Activated CD4-positive, CD25-positive, alpha-beta regulatory T cell treated with anti-CD3 and anti-CD28 coated beads, Interleukin-2, amount 50 U/mL, for 16 hours (primary cell): ENCODE data around the gene KRTCAP3.
"Not testable (repeated sequence)": the region's sequence is repeated elsewhere in the genome, so short reads cannot be mapped to it uniquely, and the experiment has no call there.

ENCODE experiments used
- DNase-seq: peaks from one replicate; pipeline ENCODE4 v3.0.0-alpha.2; 2020; ENCODE audit warnings: low read depth, low spot score

The KRTCAP3 gene

DNA sequence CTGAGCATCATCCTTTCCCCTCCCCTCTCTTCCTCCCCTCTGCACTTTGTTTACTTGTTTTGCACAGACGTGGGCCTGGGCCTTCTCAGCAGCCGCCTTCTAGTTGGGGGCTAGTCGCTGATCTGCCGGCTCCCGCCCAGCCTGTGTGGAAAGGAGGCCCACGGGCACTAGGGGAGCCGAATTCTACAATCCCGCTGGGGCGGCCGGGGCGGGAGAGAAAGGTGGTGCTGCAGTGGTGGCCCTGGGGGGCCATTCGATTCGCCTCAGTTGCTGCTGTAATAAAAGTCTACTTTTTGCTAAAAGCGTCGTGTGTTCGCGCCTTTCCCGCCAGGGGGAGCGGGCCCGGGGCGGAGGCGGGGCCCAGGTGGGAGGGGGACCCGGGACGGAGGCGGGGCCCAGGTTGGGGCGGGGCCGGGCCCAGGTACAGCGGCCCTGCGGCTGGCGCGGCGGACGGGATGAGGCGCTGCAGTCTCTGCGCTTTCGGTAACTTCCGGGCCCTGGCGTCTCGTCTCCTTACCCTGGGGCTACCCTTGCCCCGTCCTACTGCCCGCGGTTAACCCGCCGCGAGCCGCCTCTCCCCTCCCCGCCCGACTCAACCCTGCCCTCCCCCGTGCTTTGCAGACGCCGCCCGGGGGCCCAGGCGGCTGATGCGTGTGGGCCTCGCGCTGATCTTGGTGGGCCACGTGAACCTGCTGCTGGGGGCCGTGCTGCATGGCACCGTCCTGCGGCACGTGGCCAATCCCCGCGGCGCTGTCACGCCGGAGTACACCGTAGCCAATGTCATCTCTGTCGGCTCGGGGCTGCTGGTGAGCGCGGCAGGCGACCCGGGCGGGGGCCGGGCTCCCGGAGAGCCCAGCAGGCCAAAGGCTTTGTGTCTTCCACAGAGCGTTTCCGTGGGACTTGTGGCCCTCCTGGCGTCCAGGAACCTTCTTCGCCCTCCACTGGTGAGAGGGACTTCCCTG is at the start of gene KRTCAP3:
TSS of gene KRTCAP3 (plus strand) at position 424 of the 962 bp plus-strand sequence. CDS start at position 456, 32 bp downstream.
- DNase-seq = peak; percentile 13

DNA sequence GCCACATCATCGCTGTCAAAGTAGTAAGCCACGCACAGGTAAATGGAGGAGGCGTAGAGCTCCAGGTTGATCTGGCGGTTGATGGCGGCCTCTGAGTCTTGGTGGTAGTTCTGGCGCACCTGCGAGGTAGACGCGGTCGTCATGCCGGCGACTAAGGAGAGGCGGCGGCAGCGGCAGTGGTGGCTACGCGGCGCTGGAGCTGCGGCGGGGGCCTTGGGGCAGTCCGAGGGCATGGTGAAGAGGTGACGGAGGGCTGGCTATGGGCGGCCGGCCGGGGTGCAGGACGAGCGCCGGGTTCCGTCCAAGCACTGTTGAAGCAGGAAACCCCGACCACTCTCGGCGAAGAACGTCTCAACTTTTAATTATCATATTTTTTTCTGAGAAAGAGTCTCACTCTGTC is 49.0 kb upstream of the KRTCAP3 start:
- no peak for DNase-seq

DNA sequence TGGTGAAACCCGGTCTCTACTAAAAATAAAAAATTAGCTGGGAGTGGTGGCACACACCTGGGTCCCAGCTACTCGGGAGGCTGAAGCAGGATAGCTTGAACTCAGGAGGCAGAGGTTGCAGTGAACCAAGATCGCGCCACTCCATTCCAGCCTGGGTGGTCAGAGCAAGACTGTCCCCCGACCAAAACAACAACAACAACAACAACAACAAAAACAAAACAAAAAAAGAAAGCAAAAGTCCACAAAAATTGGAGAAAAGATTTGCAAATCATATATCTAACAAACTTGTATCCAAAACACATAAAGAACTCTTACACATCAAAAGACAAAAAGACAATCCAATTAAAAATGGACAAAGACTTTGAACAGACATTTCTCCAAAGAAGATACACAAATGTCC is 43.2 kb upstream of the KRTCAP3 start:
- no peak for DNase-seq

GRCh38 chr2:27400348-27401135 is 41.6 kb upstream of the KRTCAP3 start:
- no peak for DNase-seq

DNA sequence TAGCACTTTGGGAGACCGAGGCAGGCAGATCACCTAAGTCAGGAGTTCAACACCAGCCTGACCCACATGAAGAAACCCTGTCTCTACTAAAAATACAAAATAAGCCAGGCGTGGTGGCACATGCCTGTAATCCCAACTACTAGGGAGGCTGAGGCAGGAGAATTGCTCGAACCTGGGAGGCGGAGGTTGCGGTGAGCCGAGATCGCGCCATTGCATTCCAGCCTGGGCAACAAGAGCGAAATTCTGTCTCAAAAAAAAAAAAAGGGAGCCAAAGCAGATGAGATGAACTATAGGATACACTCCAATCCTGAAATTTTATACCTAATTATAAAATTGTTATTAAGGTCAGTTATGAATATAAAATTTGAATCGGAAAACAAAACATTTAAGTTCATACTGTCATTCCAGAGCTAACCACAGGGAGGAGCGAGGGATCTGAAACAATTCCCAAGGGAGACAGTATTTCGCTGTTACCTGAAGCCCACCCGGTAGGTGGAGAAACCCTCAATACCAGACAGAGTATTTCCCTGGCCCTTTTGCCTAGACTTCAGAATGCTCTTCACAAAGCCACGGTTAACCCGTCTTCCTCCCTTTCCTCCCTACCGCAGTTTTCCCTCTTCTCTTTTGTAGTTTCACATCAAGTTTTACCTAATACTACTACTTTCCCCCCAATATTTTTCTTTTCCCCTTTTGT is 34.2 kb upstream of the KRTCAP3 start:
- DNase-seq = no peak

DNA sequence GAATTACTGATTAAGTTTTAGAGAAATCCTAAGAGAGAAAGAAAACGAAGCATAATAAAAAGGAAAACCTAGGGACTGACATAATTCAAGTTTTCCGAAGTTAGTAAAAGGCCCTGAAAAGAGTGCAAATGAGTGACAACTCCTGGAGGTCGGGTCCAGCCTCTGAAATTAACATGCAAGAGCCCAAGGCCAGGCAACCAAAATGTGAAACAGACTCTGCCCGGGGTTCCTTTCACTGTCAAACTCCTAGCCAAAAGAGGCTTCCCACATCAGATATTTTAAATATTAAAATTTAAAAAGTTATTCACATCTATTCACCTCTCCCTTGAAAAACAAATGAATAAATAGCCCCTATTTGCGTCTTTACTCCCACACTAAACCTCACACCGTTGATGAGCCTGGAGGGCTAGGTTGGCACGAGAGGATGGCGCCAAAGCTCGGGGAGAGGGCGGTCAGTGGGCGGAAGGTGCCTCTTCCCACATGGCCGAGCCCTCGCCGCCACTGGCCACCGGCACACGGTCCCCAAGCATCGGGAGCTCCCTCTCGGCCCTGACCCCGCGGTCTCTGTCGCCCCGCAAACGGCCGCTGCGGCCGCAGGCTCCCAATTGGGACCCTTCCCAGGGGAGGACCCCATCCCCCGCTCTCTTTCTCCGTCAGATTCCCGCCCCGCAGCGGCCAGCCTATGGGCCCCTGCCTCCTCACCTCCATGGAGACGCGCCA is 33.4 kb upstream of the KRTCAP3 start:
- DNase-seq = no peak

- peak; percentile 91 for DNase-seq
Observed at GRCh38 chr2:27409321-27410073, 32.7 kb upstream of the KRTCAP3 start, which contains the start of gene PPM1G. Gene PPM1G, minus strand, starts transcription at chr2:27409591. Its CDS starts 169 bp downstream, at chr2:27409422.

GRCh38 chr2:27412419-27413152 is 29.6 kb upstream of the KRTCAP3 start:
- DNase-seq = no peak

DNA sequence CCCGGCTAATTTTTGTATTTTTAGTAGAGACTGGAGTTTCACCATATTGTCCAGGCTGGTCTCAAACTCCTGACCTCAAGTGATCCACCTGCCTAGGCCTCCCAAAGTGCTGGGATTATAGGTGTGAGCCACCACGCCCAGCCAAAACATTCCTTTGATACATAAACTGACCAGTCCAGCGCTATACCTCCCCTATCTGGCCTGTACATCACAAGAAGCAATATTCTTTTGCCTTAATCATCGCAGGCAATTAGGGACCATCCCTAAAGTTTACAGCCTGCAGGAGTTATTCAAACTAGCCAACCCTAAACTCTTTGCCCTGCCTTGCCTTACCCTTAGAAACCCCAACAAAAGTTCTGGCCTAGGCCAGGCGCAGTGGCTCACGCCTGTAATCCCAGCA is 26.0 kb upstream of the KRTCAP3 start:
- DNase-seq = no peak

DNA sequence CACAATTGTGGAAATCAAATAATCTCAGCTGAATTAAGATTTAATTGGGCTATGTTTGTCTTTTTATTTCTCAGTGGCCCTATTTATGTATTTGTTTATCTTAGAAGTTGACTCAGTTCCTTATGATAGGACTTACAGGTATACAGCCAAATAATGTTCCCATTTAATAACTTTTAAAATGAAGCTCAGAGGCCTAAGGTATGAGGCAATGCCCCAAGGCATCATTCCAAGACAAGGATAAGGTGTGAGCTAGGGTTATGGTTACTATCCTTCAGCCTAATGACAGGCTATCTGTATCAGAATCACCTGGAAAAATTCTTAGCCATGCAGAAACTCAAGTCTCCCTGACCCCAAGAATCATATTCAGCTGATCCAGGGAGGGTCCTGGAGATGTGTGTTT is 21.2 kb upstream of the KRTCAP3 start:
- DNase-seq = no peak

- no peak for DNase-seq
Observed at GRCh38 chr2:27421660-27422250, 20.4 kb upstream of the KRTCAP3 start.

DNA sequence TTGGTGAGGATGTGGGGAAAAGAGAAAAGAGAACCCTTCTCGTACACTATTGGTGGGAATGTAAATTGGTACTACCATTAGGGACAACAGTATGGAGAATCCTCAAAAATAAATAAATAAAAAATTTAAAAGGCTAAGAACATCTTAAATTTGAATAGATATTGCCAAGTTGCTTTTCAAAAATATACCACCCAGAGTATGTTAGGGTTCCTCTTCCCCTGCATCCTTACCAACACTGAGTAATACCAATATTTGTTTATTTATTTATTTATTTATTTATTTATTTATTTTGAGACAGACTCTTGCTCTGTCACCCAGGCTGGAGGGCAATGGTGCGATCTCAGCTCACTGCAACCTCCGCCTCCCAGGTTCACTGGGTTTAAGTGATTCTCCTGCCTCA is 19.2 kb upstream of the KRTCAP3 start:
- no peak for DNase-seq

GRCh38 chr2:27425039-27425438 is 17.1 kb upstream of the KRTCAP3 start:
- DNase-seq = not testable (repeated sequence)

DNA sequence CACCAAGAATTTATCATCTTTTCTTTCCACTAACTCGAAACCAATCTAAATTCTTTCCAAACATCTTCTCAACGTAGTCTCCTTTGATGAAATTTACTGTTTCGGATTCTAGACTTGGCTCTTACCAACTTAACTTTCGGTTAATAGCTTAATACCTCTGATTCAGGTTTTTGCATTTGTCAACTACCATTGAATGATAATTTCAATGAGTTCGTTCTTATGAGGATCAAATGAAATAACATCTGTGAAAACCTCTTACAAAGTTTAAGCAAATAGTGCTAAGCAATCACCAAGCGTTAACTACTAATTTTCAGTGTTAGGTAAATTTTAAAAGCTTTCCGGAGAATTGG is 14.3 kb upstream of the KRTCAP3 start:
- no peak for DNase-seq

- DNase-seq = peak; percentile 81
Observed at GRCh38 chr2:27428213-27428977, 13.8 kb upstream of the KRTCAP3 start, which contains the start of gene NRBP1. Gene NRBP1, plus strand, starts transcription at chr2:27428631. Its CDS starts 4,643 bp downstream, at chr2:27433274.

- DNase-seq = peak; percentile 44
Observed at GRCh38 chr2:27428978-27429541, 13.1 kb upstream of the KRTCAP3 start.

- no peak for DNase-seq
Observed at GRCh38 chr2:27431395-27431794, 10.8 kb upstream of the KRTCAP3 start.

DNA sequence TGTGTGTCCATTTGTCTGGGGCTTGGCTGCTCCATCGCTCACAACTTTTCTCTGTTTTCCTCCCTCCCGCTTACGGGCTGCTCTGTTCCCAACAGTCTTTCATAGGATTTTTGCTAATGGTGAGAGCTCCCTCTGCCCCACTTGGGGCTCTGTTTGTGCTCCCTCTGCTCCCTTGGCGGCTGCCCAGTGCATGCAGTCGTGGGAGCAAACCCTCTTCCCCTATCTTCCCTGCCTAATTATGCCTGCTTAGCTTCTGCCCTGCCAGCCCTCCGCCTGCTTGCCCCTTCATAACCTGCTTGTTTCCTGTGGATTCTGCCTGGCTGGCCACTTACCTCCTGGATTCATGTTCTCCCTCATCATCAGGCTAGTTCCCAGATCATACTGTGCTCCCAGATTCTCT is 6.6 kb upstream of the KRTCAP3 start:
- no peak for DNase-seq
